HepG2 (cell line): ENCODE results near the gene RNF149. TPM values are rescaled to one million over a fixed set of nuclear protein-coding genes. Genes with fewer than 3 reads are reported as not detected.

ENCODE experiments used
- ARNT ChIP-seq: fragments of 450-650 bp; IDR thresholded peaks from 2 replicates; pipeline ENCODE4 v1.6.1; 2017
- ATRX ChIP-seq: sonication (generic); formaldehyde crosslinking; IDR thresholded peaks from 2 replicates; pipeline ENCODE4 v1.4.0; 2020; ENCODE audit warnings: missing genetic modification reagents, borderline replicate concordance
- CREB3 ChIP-seq: sonication (generic); formaldehyde crosslinking; IDR thresholded peaks from 2 replicates; pipeline ENCODE4 v1.5.0; 2020; ENCODE audit warnings: missing genetic modification reagents
- ETV5 ChIP-seq: IDR thresholded peaks from 2 replicates; pipeline ENCODE4 v1.6.1; 2018; ENCODE audit warnings: missing biosample characterization, missing genetic modification reagents, inconsistent platforms, borderline replicate concordance
- KIAA2018 ChIP-seq: sonication (generic); formaldehyde crosslinking; IDR thresholded peaks from 2 replicates; pipeline ENCODE4 v1.5.0; 2020; ENCODE audit warnings: mild to moderate bottlenecking, missing genetic modification reagents, borderline replicate concordance
- MED8 ChIP-seq: sonication (generic); formaldehyde crosslinking; IDR thresholded peaks from 2 replicates; pipeline ENCODE4 v1.8.1; 2023; ENCODE audit warnings: mild to moderate bottlenecking, missing genetic modification reagents; ENCODE audit not compliant: insufficient replicate concordance
- RAD51 ChIP-seq: fragments of 450-650 bp; IDR thresholded peaks from 2 replicates; pipeline ENCODE4 v1.6.1; 2016; ENCODE audit warnings: borderline replicate concordance
- RFX1 ChIP-seq: fragments of 450-650 bp; IDR thresholded peaks from 2 replicates; pipeline ENCODE4 v1.6.1; 2017
- SMARCC2 ChIP-seq: fragments of 450-650 bp; IDR thresholded peaks from 2 replicates; pipeline ENCODE4 v1.6.1; 2017; ENCODE audit warnings: antibody characterized with exemption, mild to moderate bottlenecking
- SMC3 ChIP-seq: IDR thresholded peaks from 2 replicates; pipeline ENCODE4 v1.6.1; 2011; ENCODE audit warnings: low read length, improper control_type of control experiment
- STAT6 ChIP-seq: sonication (generic); formaldehyde crosslinking; IDR thresholded peaks from 2 replicates; pipeline ENCODE4 v1.4.0; 2020; ENCODE audit warnings: missing genetic modification reagents, mild to moderate bottlenecking, borderline replicate concordance
- ZFP91 ChIP-seq: sonication (generic); formaldehyde crosslinking; IDR thresholded peaks from 2 replicates; pipeline ENCODE4 v1.9.0; 2022; ENCODE audit warnings: missing genetic modification reagents, mild to moderate bottlenecking, borderline replicate concordance
- ZNF160 ChIP-seq: sonication (generic); formaldehyde crosslinking; IDR thresholded peaks from 2 replicates; pipeline ENCODE4 v1.8.0; 2022; ENCODE audit warnings: mild to moderate bottlenecking, inconsistent platforms, missing genetic modification reagents
- ZNF225 ChIP-seq: sonication (generic); formaldehyde crosslinking; IDR thresholded peaks from 2 replicates; pipeline ENCODE4 v1.4.0; 2020; ENCODE audit warnings: mild to moderate bottlenecking, missing genetic modification reagents
- ZNF556 ChIP-seq: sonication (generic); formaldehyde crosslinking; IDR thresholded peaks from 2 replicates; pipeline ENCODE4 v1.4.0; 2020; ENCODE audit warnings: mild to moderate bottlenecking, missing genetic modification reagents, borderline replicate concordance
- ZNF569 ChIP-seq: sonication (generic); formaldehyde crosslinking; IDR thresholded peaks from 2 replicates; pipeline ENCODE4 v1.5.0; 2020; ENCODE audit warnings: mild to moderate bottlenecking, missing genetic modification reagents, moderate library complexity, borderline replicate concordance
- polyA plus RNA-seq, 8 experiments: library from polyadenylated mRNA; depleted of rRNA in 3 of 8; stranded (reverse) in 7 of 8; unstranded in 1 of 8; fragments of >200 nt; fragmentation: Illumina TruSeq in 4 of 8; extraction: Trizol in 4 of 8; gene quantifications; 2 replicates each; pipeline versions ENCODE4 v1.2.1 to v1.2.3, GENCODE V29; 2011 to 2016; ENCODE audit warnings: low read depth in 4 of 8, missing spikeins in 1 of 8, mixed read lengths in 1 of 8; ENCODE audit not compliant: insufficient read depth in 1 of 8
- total RNA-seq, 5 experiments: library from RNA; depleted of rRNA; stranded (reverse); fragments of >200 nt; fragmentation: Illumina TruSeq; extraction: Trizol; gene quantifications; 2 replicates each; pipeline ENCODE4 v1.2.3, GENCODE V29; 2016; ENCODE audit warnings: low read depth in 1 of 5

The RNF149 gene
- total and polyA plus RNA-seq, 2 of the 13 experiments (the other 11 are each of a cell fraction or from before 2014, with no cell fraction given) = 87.6 to 109 TPM

GRCh38 chr2:101234169-101234938 is 74.1 kb downstream of the RNF149 start (continued):
- no peak for TF ChIP-seq STAT6
- no peak for TF ChIP-seq ZNF160 (CRISPR knock-in tag)
- no peak for TF ChIP-seq CREB3 (CRISPR knock-in tag)
- TF ChIP-seq SMC3 = no peak
- TF ChIP-seq ATRX = no peak
- TF ChIP-seq MED8 (CRISPR knock-in tag) = no peak
- no peak for TF ChIP-seq RFX1
- TF ChIP-seq ZFP91 (CRISPR knock-in tag) = no peak
- TF ChIP-seq RAD51 = no peak
- no peak for TF ChIP-seq ZNF569 (CRISPR knock-in tag)
- peak; percentile 49; the same call in 1 of the 2 replicates for TF ChIP-seq ETV5 (CRISPR knock-in tag)
- no peak for TF ChIP-seq ZNF556 (CRISPR knock-in tag)
- no peak for TF ChIP-seq ZNF225 (CRISPR knock-in tag)
- TF ChIP-seq ARNT = no peak
- no peak for TF ChIP-seq KIAA2018 (CRISPR knock-in tag)
- no peak for TF ChIP-seq SMARCC2
